ENCODE measurements around the gene SMC6. TPM values are rescaled to one million over a fixed set of nuclear protein-coding genes. Genes with fewer than 3 reads are reported as not detected.

SMC6 gene
- total and polyA plus RNA-seq, 7 experiments from 2014 or later, result 7.9 to 35.6 (median 12.4) TPM

DNA sequence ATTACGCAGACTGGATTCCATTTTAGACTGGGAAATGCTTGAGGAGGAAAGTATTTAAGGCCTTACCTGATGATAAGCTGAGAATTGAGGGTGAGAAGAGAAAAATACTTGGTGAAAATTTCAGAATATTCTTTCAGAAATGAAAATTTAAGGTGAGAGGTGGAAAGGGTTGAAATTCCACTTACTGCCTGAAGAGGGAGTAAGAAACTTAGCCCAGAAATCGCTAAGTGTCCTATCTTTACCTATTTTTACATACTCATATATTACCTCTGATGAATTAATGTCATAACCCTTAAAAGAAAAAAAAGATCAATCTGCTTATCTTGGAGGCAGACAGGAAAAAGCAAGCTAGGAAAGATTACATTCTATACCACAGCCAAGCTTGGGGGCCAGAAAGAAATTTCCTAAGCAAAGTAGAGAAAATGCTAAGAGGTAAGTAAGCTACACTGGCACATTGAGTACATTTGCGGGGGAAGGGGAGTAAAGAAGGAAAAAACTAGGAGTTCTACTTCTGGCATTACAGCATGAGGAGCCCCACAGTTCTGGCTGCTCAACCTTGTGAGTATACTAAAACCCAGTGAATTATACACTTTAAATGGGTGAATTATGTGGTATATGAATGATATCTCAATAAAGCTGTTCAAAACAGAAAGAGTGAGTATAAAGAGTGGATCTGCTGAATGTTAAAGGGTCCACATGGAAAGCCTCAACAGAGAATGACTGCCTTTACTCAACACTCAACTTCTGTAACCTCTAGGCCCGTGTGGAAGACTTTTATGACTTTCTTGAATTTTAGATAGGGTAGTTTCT, 33.8 kb downstream of the SMC6 start:
- ATAC-seq, result peak; percentile 52
- Histone ChIP-seq H3K36me3 (ENCODE audit: control insufficient read depth in 2 of 3, insufficient read depth in 3 of 3, low read length in 3 of 3) (peaks cover 0 to 17% (median 7%) of the 10 kb centered on the region in 3 experiments), H3K27ac (ENCODE audit: low read depth, low read length) (no peak overlapping the region), H3K9me3 (ENCODE audit: control insufficient read depth in 2 of 3, low read length in 3 of 3) (no peaks in the 10 kb centered on the region), H3K4me3 (ENCODE audit: low read length) (no peak overlapping the region), H3K4me1 (ENCODE audit: control insufficient read depth in 2 of 2, insufficient read depth in 2 of 2, low read length in 2 of 2) (no peaks in the 10 kb centered on the region), H3K27me3 (ENCODE audit: control insufficient read depth in 2 of 2, insufficient read depth in 2 of 2, low read length in 2 of 2) (no peaks in the 10 kb centered on the region)
- ChIA-PET POLR2A (no interaction called here), CTCF (interaction anchor here (0.7 to 2.1 kb wide), 7 partner anchors 8 to 457 kb away, joined by 3 to 5 read pairs (median 3); no protein-coding TSS in a partner anchor)
- peak in 5 of 9 donors; percentile 6 to 29 (median 11) for DNase-seq
- Mint-ChIP-seq H3K4me1 (no peaks in the 10 kb centered on the region), H3K27me3 (no peaks in the 10 kb centered on the region), H3K4me3 (no peak overlapping the region), H3K36me3 (peaks cover 0 to 21% (median 4%) of the 10 kb centered on the region in 5 donors), H3K27ac (peak overlapping the region in 2 of 9 donors; percentile 7 to 29), H3K9me3 (no peaks in the 10 kb centered on the region)
- intact Hi-C loops (cut with micrococcal nuclease), result loop anchor here (1.0 to 10.0 kb wide), 6 partner anchors 34 to 658 kb away; partner anchors contain the start of gene SMC6 (in 1 of the 2)

DNA sequence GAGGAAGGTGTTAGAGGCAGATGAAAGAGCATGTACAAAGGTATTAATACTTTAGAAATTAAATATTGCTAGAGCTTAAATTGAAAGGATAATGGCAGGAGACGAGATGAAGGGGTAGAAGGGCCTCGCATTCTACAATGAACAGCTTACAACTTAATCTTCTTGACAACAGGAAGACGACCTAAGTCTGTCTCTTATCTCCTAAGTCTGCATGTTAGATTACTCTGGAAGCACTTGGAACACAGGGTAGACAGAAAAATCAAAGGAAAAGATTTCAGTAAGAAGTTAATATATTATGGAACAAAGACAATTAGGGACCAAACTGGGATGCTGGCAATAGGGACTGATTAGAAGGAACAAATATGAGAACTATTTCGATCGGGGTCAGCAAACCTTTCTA, 34.9 kb downstream of the SMC6 start:
- Histone ChIP-seq H3K4me1 (ENCODE audit: control insufficient read depth in 2 of 2, insufficient read depth in 2 of 2, low read length in 2 of 2) (no peaks in the 10 kb centered on the region), H3K36me3 (ENCODE audit: control insufficient read depth in 2 of 3, insufficient read depth in 3 of 3, low read length in 3 of 3) (peaks cover 0 to 26% (median 10%) of the 10 kb centered on the region in 3 experiments), H3K4me3 (ENCODE audit: low read length) (no peak overlapping the region), H3K9me3 (ENCODE audit: control insufficient read depth in 2 of 3, low read length in 3 of 3) (no peaks in the 10 kb centered on the region), H3K27ac (ENCODE audit: low read depth, low read length) (no peak overlapping the region), H3K27me3 (ENCODE audit: control insufficient read depth in 2 of 2, insufficient read depth in 2 of 2, low read length in 2 of 2) (no peaks in the 10 kb centered on the region)
- Mint-ChIP-seq H3K9me3 (no peaks in the 10 kb centered on the region), H3K4me1 (no peaks in the 10 kb centered on the region), H3K27ac (no peak overlapping the region), H3K4me3 (no peak overlapping the region), H3K36me3 (peaks cover 6 to 30% (median 12%) of the 10 kb centered on the region in 5 donors), H3K27me3 (no peaks in the 10 kb centered on the region)
- CTCF ChIA-PET, result interaction anchor here (0.9 to 2.1 kb wide), 4 partner anchors 9 to 20 kb away, joined by 3 to 5 read pairs (median 3); no protein-coding TSS in a partner anchor
- POLR2A ChIA-PET, result no interaction called here
- intact Hi-C loops (cut with micrococcal nuclease), result loop anchor here (1.0 to 10.0 kb wide), 6 partner anchors 35 to 659 kb away; partner anchors contain the start of gene SMC6 (in 1 of the 2)
- DNase-seq (no peak), ATAC-seq (no peak)

DNA sequence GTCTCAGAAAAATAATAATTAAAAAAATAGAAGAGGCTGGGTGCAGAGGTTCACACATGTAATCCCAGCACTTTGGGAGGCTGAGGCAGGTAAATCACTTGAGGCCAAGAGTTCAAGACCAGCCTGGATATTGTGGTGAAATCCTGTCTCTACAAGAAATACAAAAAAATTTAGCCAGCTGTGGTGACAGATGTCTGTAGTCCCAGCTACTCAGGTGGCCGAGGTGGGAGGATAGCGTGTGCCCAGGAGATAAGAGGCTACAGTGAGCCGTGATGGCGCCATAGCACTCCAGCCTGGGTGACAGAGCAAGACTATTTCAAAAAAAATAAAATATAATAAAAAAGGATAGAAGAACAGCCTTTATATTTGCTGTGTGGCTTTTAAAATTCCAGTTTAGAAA, 35.9 kb downstream of the SMC6 start:
- H3K36me3 Mint-ChIP-seq, result peaks cover 14 to 39% (median 20%) of the 10 kb centered on the region in 5 donors
- H3K27ac Mint-ChIP-seq, result no peak overlapping the region
- DNase-seq (no peak), ATAC-seq (no peak)
- Histone ChIP-seq H3K9me3 (ENCODE audit: control insufficient read depth in 2 of 3, low read length in 3 of 3) (no peaks in the 10 kb centered on the region), H3K4me3 (ENCODE audit: low read length) (no peak overlapping the region), H3K27me3 (ENCODE audit: control insufficient read depth in 2 of 2, insufficient read depth in 2 of 2, low read length in 2 of 2) (no peaks in the 10 kb centered on the region), H3K27ac (ENCODE audit: low read depth, low read length) (no peak overlapping the region), H3K36me3 (ENCODE audit: control insufficient read depth in 2 of 3, insufficient read depth in 3 of 3, low read length in 3 of 3) (peaks cover 0 to 28% (median 10%) of the 10 kb centered on the region in 3 experiments), H3K4me1 (ENCODE audit: control insufficient read depth in 2 of 2, insufficient read depth in 2 of 2, low read length in 2 of 2) (no peaks in the 10 kb centered on the region)
- intact Hi-C loops (cut with micrococcal nuclease), result loop anchor here (2.0 to 10.0 kb wide), 3 partner anchors 201 to 660 kb away; no protein-coding TSS in a partner anchor
- ChIA-PET POLR2A (no interaction called here), CTCF (no interaction called here)
- no peaks in the 10 kb centered on the region for H3K9me3 Mint-ChIP-seq
- H3K27me3 Mint-ChIP-seq, result no peaks in the 10 kb centered on the region
- H3K4me1 Mint-ChIP-seq, result no peaks in the 10 kb centered on the region
- no peak overlapping the region for H3K4me3 Mint-ChIP-seq

GRCh38 chr2:17713291-17713690, 40.3 kb downstream of the SMC6 start:
- POLR2A ChIA-PET, result no interaction called here
- H3K4me1 Mint-ChIP-seq, result no peaks in the 10 kb centered on the region
- H3K27me3 ChIP-seq (ENCODE audit: control insufficient read depth in 2 of 2, insufficient read depth in 2 of 2, low read length in 2 of 2), result no peaks in the 10 kb centered on the region
- H3K27ac ChIP-seq (ENCODE audit: low read depth, low read length), result no peak overlapping the region
- no peaks in the 10 kb centered on the region for H3K27me3 Mint-ChIP-seq
- no peak overlapping the region for H3K27ac Mint-ChIP-seq
- CTCF ChIA-PET, result no interaction called here
- peaks cover 0 to 28% (median 10%) of the 10 kb centered on the region in 3 experiments for H3K36me3 ChIP-seq (ENCODE audit: control insufficient read depth in 2 of 3, insufficient read depth in 3 of 3, low read length in 3 of 3)
- H3K9me3 Mint-ChIP-seq, result no peaks in the 10 kb centered on the region
- DNase-seq, result no peak
- no peak overlapping the region for H3K4me3 ChIP-seq (ENCODE audit: low read length)
- intact Hi-C loops (cut with micrococcal nuclease), result loop anchor here in 1 of 2 donors (10.0 kb wide), 1 partner anchor 462 kb away; no protein-coding TSS in a partner anchor
- H3K9me3 ChIP-seq (ENCODE audit: control insufficient read depth in 2 of 3, low read length in 3 of 3), result no peaks in the 10 kb centered on the region
- ATAC-seq, result no peak
- peaks cover 14 to 35% (median 20%) of the 10 kb centered on the region in 5 donors for H3K36me3 Mint-ChIP-seq
- H3K4me3 Mint-ChIP-seq, result no peak overlapping the region
- no peaks in the 10 kb centered on the region for H3K4me1 ChIP-seq (ENCODE audit: control insufficient read depth in 2 of 2, insufficient read depth in 2 of 2, low read length in 2 of 2)

GRCh38 chr2:17710547-17711248, 42.9 kb downstream of the SMC6 start:
- Histone ChIP-seq H3K4me1 (ENCODE audit: control insufficient read depth in 2 of 2, insufficient read depth in 2 of 2, low read length in 2 of 2) (no peaks in the 10 kb centered on the region), H3K27ac (ENCODE audit: low read depth, low read length) (no peak overlapping the region), H3K36me3 (ENCODE audit: control insufficient read depth in 2 of 3, insufficient read depth in 3 of 3, low read length in 3 of 3) (peaks cover 0 to 35% (median 4%) of the 10 kb centered on the region in 3 experiments), H3K9me3 (ENCODE audit: control insufficient read depth in 2 of 3, low read length in 3 of 3) (no peaks in the 10 kb centered on the region), H3K4me3 (ENCODE audit: low read length) (no peak overlapping the region), H3K27me3 (ENCODE audit: control insufficient read depth in 2 of 2, insufficient read depth in 2 of 2, low read length in 2 of 2) (no peaks in the 10 kb centered on the region)
- Mint-ChIP-seq H3K27me3 (no peaks in the 10 kb centered on the region), H3K27ac (no peak overlapping the region), H3K36me3 (peaks cover 17 to 40% (median 20%) of the 10 kb centered on the region in 5 donors), H3K4me1 (no peaks in the 10 kb centered on the region), H3K9me3 (no peaks in the 10 kb centered on the region), H3K4me3 (no peak overlapping the region)
- ChIA-PET CTCF (no interaction called here), POLR2A (no interaction called here)
- DNase-seq, result no peak
- no peak for ATAC-seq
- intact Hi-C loops (cut with micrococcal nuclease), result loop anchor here in 1 of 2 donors (10.0 kb wide), 1 partner anchor 464 kb away; no protein-coding TSS in a partner anchor

GRCh38 chr2:17709897-17710296, 43.7 kb downstream of the SMC6 start:
- H3K27ac ChIP-seq (ENCODE audit: low read depth, low read length), result no peak overlapping the region
- no peaks in the 10 kb centered on the region for H3K9me3 Mint-ChIP-seq
- H3K4me1 Mint-ChIP-seq, result no peaks in the 10 kb centered on the region
- no peak overlapping the region for H3K4me3 ChIP-seq (ENCODE audit: low read length)
- H3K4me3 Mint-ChIP-seq, result no peak overlapping the region
- ATAC-seq (no peak), DNase-seq (no peak)
- H3K27ac Mint-ChIP-seq, result no peak overlapping the region
- POLR2A ChIA-PET, result no interaction called here
- H3K4me1 ChIP-seq (ENCODE audit: control insufficient read depth in 2 of 2, insufficient read depth in 2 of 2, low read length in 2 of 2), result no peaks in the 10 kb centered on the region
- H3K27me3 Mint-ChIP-seq, result no peaks in the 10 kb centered on the region
- no peaks in the 10 kb centered on the region for H3K27me3 ChIP-seq (ENCODE audit: control insufficient read depth in 2 of 2, insufficient read depth in 2 of 2, low read length in 2 of 2)
- intact Hi-C loops (cut with micrococcal nuclease), result loop anchor here in 1 of 2 donors (10.0 kb wide), 1 partner anchor 465 kb away; no protein-coding TSS in a partner anchor
- H3K36me3 Mint-ChIP-seq, result peaks cover 17 to 41% (median 18%) of the 10 kb centered on the region in 5 donors
- peaks cover 0 to 35% (median 4%) of the 10 kb centered on the region in 3 experiments for H3K36me3 ChIP-seq (ENCODE audit: control insufficient read depth in 2 of 3, insufficient read depth in 3 of 3, low read length in 3 of 3)
- H3K9me3 ChIP-seq (ENCODE audit: control insufficient read depth in 2 of 3, low read length in 3 of 3), result no peaks in the 10 kb centered on the region
- CTCF ChIA-PET, result no interaction called here
